Endothelial cell of umbilical vein (primary cell): ENCODE data around the gene CLDND1. TPM values are rescaled to one million over a fixed set of nuclear protein-coding genes. Genes with fewer than 3 reads are reported as not detected.

Experiments
- BruUV-seq: library from RNA; stranded (reverse); fragments of 400-500 nt; replicated peaks from 2 replicates; lab custom pipeline; 2021; lab: Mats Ljungman, UMichigan
- CTCF ChIA-PET: fragments of 300-600, 350-600 bp; sonication (Branson Sonifier 250); formaldehyde crosslinking; loops from one replicate; lab custom pipeline; 2021; ENCODE audit warnings: antibody characterized with exemption, inconsistent platforms; lab: Charles Lee
- POLR2A ChIA-PET: fragments of 300-600, 350-600 bp; sonication (Branson Sonifier 250); formaldehyde crosslinking; loops from one replicate; lab custom pipeline; 2021; ENCODE audit warnings: antibody characterized with exemption, inconsistent platforms; lab: Charles Lee
- DNase-seq: peaks from one replicate; pipeline ENCODE4 v3.0.0-alpha.2; 2011; ENCODE audit warnings: low read depth, low spot score
- FAIRE-seq: peaks from 2 replicates; lab custom pipeline; 2011; peaks lifted over from hg19 to GRCh38; lab: Jason Lieb, UNC
- H2AFZ ChIP-seq: 2 replicates; pipeline ENCODE4 v1.6.0; 2012; ENCODE audit warnings: low read depth, low read length, control low read depth, inconsistent platforms
- H3K27ac ChIP-seq: 2 replicates; pipeline ENCODE4 v1.5.1; 2011; ENCODE audit warnings: low read depth, mild to moderate bottlenecking, control low read depth, low read length, moderate library complexity; ENCODE audit not compliant: insufficient read depth
- H3K27me3 ChIP-seq, 2 experiments: 2 replicates each; pipeline versions ENCODE4 v1.6.0 to v1.6.1; 2011; ENCODE audit warnings: low read length in 2 of 2, mixed read lengths in 1 of 2; ENCODE audit not compliant: control insufficient read depth in 2 of 2, insufficient read depth in 2 of 2
- H3K36me3 ChIP-seq, 2 experiments: 2 replicates in 1 of 2; 3 replicates in 1 of 2; pipeline ENCODE4 v1.5.1; 2011; ENCODE audit warnings: low read length in 2 of 2, mild to moderate bottlenecking in 1 of 2, moderate library complexity in 1 of 2; ENCODE audit not compliant: control insufficient read depth in 2 of 2, insufficient read depth in 2 of 2; ENCODE audit errors: extremely low read depth in 1 of 2
- H3K4me1 ChIP-seq: 3 replicates; pipeline ENCODE4 v1.5.1; 2011; ENCODE audit warnings: mild to moderate bottlenecking, low read length; ENCODE audit not compliant: control insufficient read depth, insufficient read depth; ENCODE audit errors: extremely low read depth
- H3K4me2 ChIP-seq: 2 replicates; pipeline ENCODE4 v1.6.1; 2011; ENCODE audit warnings: low read length, control low read depth, mixed read lengths; ENCODE audit not compliant: insufficient read depth
- H3K4me3 ChIP-seq, 3 experiments: fragments of 200-600 bp in 1 of 3; sonication (generic), shearing (Covaris generic) in 1 of 3; replicated peaks in 1 of 3; 2 replicates each; pipeline ENCODE4 v1.5.1; 2011 to 2016; ENCODE audit warnings: control low read depth in 3 of 3, low read length in 3 of 3, mild to moderate bottlenecking in 2 of 3, inconsistent platforms in 1 of 3, low read depth in 1 of 3, moderate library complexity in 1 of 3; ENCODE audit not compliant: insufficient read depth in 1 of 3
- H3K79me2 ChIP-seq: 2 replicates; pipeline ENCODE4 v1.6.0; 2012; ENCODE audit warnings: low read length, inconsistent platforms; ENCODE audit not compliant: control insufficient read depth, insufficient read depth
- H3K9ac ChIP-seq: replicated peaks from 2 replicates; pipeline ENCODE3; 2011; ENCODE audit warnings: low read length, control low read depth; ENCODE audit not compliant: insufficient read depth; ENCODE audit errors: extremely low read depth
- H3K9me1 ChIP-seq: replicated peaks from 3 replicates; pipeline ENCODE4 v1.6.0; 2011; ENCODE audit warnings: mild to moderate bottlenecking, low read length; ENCODE audit not compliant: control insufficient read depth, insufficient read depth; ENCODE audit errors: extremely low read depth
- H3K9me3 ChIP-seq: replicated peaks from 2 replicates; pipeline ENCODE4 v1.5.1; 2012; ENCODE audit warnings: low read length, inconsistent platforms; ENCODE audit not compliant: control insufficient read depth, insufficient read depth
- H4K20me1 ChIP-seq: replicated peaks from 2 replicates; pipeline ENCODE3; 2011; ENCODE audit warnings: mild to moderate bottlenecking, low read length; ENCODE audit not compliant: control insufficient read depth, insufficient read depth; ENCODE audit errors: extremely low read depth
- FOS ChIP-seq: IDR thresholded peaks from 2 replicates; pipeline ENCODE4 v1.6.1; 2011; ENCODE audit warnings: mild to moderate bottlenecking, low read length, moderate library complexity, borderline replicate concordance; ENCODE audit not compliant: insufficient read depth
- GATA2 ChIP-seq: IDR thresholded peaks from 2 replicates; pipeline ENCODE4 v1.7.0; 2011; ENCODE audit warnings: low read depth, mild to moderate bottlenecking, moderate library complexity, mixed read lengths, low read length; ENCODE audit not compliant: insufficient read length, insufficient read depth
- JUN ChIP-seq: IDR thresholded peaks from 2 replicates; pipeline ENCODE4 v1.6.1; 2011; ENCODE audit warnings: borderline replicate concordance, low read depth; ENCODE audit not compliant: insufficient read length, insufficient read depth
- POLR2A ChIP-seq: IDR thresholded peaks from 2 replicates; pipeline ENCODE4 v1.6.1; 2012; ENCODE audit warnings: low read depth, mild to moderate bottlenecking, control low read depth, low read length
- POLR2AphosphoS5 ChIP-seq: IDR thresholded peaks from 2 replicates; pipeline ENCODE4 v1.6.1; 2012; ENCODE audit warnings: low read depth, mild to moderate bottlenecking, control low read depth, low read length, moderate library complexity; ENCODE audit not compliant: insufficient read depth
- dilution Hi-C: fragments of 300-500 bp; cut with MboI; formaldehyde crosslinking; loops from one replicate; pipeline ENCODE4 v1.15.0; 2019; ENCODE audit warnings: low sequenced_read_pairs; ENCODE audit not compliant: extremely low pct_ligation_motif_present
- intact Hi-C: fragments of 100-400 bp; cut with micrococcal nuclease; formaldehyde crosslinking; loops from one replicate; pipeline ENCODE4 v1.10.0; 2022
- polyA plus RNA-seq, 4 experiments: library from polyadenylated mRNA; depleted of rRNA in 3 of 4; stranded (reverse) in 3 of 4; unstranded in 1 of 4; fragments of >200 nt; gene quantifications; 2 replicates each; pipeline versions ENCODE4 v1.2.1 to v1.2.3, GENCODE V29; 2011 to 2012; ENCODE audit warnings: missing spikeins in 1 of 4
- total RNA-seq: library from RNA; stranded (reverse); gene quantifications from 2 replicates; pipeline ENCODE4 v1.2.3, GENCODE V29; 2021

CLDND1 gene
- total and polyA plus RNA-seq, 2 donors (not counting 3 experiments of a cell fraction or from before 2014, with no cell fraction given) = 101 to 214 TPM

- no peak for FAIRE-seq
- Histone ChIP-seq H3K9me3 (no peaks in the 10 kb centered on the region), H3K4me1 (no peaks in the 10 kb centered on the region), H3K79me2 (no peaks in the 10 kb centered on the region), H3K36me3 (no peaks in the 10 kb centered on the region), H3K27ac (no peak overlapping the region), H3K9me1 (no peaks in the 10 kb centered on the region), H2AFZ (no peak overlapping the region), H3K9ac (no peak overlapping the region), H3K4me3 (no peak overlapping the region), H3K27me3 (peaks cover 10 to 19% of the 10 kb centered on the region in 2 experiments), H3K4me2 (no peak overlapping the region), H4K20me1 (no peaks in the 10 kb centered on the region)
- dilution Hi-C loops = no loop called here
- ChIA-PET POLR2A (no interaction called here), CTCF (no interaction called here)
- no peak for DNase-seq
- intact Hi-C loops = no loop called here
- BruUV-seq = no TSS peak
- TF ChIP-seq JUN = no peak
- no peak for TF ChIP-seq POLR2A
Observed at GRCh38 chr3:98542623-98543022, 19.9 kb upstream of the CLDND1 start.

- Histone ChIP-seq H3K9ac (no peak overlapping the region), H3K4me2 (no peak overlapping the region), H3K4me1 (no peaks in the 10 kb centered on the region), H2AFZ (no peak overlapping the region), H3K27me3 (peaks cover 10 to 19% of the 10 kb centered on the region in 2 experiments), H3K27ac (no peak overlapping the region), H3K4me3 (no peak overlapping the region), H4K20me1 (no peaks in the 10 kb centered on the region), H3K9me1 (no peaks in the 10 kb centered on the region), H3K36me3 (no peaks in the 10 kb centered on the region), H3K79me2 (no peaks in the 10 kb centered on the region), H3K9me3 (no peaks in the 10 kb centered on the region)
- DNase-seq (no peak), FAIRE-seq (no peak)
- TF ChIP-seq POLR2A = no peak
- TF ChIP-seq POLR2AphosphoS5 = no peak
- no peak for TF ChIP-seq GATA2
- TF ChIP-seq FOS = no peak
- no peak for TF ChIP-seq JUN
- no TSS peak for BruUV-seq
- intact Hi-C loops = no loop called here
- dilution Hi-C loops = no loop called here
- POLR2A ChIA-PET = no interaction called here
- CTCF ChIA-PET = no interaction called here
Observed at GRCh38 chr3:98541695-98542094, 19.0 kb upstream of the CLDND1 start.
